HG02870 (cell line): Measurements from ENCODE around the gene LDAH.
A peak's percentile ranks its signal among the peaks of the same experiment; 100 is the strongest.

Experiments used
- ATAC-seq: cut with Tn5 transposase; IDR thresholded peaks from one replicate; pipeline ENCODE4 v1.9.1; 2021; ENCODE audit warnings: mild to moderate bottlenecking, moderate library complexity; ENCODE audit not compliant: unreplicated experiment

The LDAH gene

DNA sequence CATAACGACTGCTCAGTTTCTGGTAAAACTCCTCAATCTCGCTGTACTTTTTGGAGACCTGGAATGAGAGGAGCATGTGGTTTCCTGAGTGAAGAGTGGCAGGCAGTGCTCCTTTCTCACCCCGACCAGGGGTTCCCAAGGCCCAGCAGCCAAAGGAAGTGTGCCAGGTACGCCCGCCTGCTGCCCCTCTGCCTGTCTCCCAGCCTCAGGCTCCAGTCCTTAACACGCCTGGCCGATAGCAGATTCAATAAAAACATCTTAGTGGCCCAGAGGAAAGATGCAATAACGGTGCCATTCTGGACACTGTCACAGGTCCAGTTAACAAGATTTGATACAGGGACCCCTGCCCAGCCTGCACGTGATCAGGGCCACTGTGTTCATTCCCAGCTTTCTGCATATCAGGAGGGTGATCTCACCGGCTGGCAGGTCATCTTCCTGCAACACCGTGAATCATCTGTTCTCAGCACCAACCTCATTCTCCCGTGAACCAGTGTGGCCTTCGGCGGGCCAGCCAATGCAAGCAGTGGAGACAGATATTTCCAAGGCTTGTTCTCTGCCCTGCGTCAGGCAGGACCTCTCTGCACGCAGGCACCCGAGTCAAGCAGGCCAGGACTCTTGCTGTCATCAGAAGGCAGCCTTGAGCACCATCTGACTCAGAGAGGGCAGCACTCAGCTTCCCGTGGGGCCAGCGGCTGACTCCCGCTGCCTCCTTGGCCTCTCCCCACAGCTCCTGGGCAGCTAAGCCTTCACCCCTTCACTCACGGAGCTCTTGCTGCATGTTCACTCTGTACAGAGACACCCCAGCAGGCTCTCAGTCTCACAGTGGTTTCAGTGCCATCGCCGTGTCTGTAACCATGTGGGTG lies 181.5 kb downstream of the LDAH start:
- no peak for ATAC-seq

DNA sequence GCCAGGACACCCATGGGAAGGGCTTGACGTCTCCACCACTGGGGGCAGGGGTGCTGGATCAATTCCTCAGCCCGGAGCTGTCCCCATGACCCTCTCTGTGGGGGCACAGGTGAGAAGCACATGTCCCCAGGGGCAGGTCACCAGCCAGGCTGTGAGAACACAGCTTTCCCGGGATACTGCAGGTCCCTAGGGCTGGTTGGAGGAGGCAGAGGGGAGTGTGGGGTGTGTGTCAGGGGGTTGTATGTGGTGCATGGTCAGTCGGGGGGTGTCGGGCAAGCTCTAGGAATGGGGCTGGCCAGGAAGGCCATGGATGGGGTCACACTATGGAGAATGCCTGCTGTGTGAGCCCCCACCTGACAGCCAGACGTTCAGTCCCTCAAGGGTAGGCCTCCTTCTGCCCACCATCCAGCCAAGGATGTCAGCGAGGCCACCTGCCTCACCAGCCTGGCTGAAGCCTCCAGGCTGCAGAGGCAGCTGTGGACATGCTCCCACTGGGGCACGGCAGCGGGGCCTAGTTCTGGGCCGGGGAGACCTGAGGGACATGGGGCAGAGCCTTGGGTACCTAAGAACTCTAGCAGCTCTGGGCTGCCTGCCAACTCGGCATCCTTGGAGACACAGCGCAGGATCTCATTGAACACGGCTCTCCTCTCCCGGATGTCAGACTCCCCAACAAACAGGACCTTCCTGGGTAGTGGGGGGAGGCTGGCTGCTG lies 182.3 kb downstream of the LDAH start:
- no peak for ATAC-seq

DNA sequence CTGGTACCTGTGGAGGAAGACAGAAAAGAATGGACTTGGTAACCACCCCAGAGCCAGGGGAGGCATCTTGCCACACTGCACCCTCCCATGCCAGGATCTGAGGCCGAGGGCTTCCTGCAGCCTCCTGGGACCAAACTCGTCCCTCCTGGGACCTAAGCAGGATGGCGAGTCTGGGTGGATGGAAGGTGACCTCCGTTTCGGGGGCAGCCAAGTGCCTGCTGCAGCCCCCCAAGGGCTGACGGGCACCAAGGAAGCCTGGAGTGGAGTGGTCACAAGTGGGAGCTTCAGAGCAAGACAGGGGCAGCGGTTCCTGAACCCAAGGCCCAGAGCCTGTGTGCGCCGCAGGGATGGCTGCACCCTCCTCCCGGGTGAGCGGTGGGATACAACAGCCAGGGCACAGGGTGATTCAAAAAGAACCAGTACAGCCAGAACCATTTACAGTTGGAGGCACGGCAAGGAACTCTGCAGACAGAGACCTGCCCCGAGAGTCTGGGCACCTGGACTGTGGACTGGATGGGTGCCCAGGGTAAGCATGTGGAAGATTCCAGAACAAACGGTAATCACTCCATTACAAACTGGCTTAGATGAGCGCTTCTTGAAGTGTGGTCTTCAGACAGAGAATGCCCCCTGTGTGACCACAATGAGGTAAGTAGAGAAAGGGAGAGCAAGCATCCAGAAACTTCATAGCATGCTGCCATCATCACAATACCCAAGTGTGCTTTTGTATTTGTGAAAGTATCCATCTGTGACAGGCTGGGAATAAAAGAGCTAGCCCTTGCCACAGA lies 184.1 kb downstream of the LDAH start:
- ATAC-seq = no peak

DNA sequence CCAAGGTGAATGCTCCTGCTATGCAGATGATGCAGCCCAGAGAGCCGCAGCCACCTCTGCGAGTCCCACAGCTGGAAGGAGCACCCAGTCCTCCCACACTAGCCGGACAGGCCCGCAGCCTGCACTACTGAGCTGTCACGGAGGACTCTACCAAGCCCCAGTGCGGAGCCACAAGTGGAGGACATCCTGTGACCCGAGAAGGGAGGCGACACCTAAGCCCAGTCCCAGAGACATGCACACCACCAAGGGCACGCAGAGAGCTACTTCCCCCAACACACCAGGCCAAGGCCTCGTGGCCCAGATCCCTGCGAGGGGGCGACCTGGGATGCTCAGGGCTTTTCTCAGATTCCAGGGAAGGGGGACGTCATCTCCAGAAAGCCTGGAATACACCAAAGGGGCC lies 184.9 kb downstream of the LDAH start:
- no peak for ATAC-seq

DNA sequence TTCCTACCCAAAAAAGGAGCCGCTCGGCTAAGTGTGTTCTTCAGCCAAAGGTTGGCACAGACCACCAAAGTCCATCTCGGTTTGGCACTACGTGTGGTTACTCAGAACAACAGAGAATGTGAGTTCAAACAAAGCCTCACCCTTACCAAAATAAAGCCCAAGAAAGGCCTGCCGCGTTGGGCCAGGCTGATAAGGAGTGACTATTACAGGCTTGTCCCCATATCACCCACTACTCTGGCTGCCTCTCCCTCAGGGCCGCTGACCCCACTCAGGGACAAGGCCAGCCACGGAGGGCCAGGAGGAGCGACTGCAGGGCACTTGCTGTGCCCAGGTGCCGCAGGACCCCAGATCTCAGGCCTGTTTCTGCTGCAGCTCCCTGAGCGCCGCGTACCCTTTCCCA lies 185.8 kb downstream of the LDAH start:
- no peak for ATAC-seq

DNA sequence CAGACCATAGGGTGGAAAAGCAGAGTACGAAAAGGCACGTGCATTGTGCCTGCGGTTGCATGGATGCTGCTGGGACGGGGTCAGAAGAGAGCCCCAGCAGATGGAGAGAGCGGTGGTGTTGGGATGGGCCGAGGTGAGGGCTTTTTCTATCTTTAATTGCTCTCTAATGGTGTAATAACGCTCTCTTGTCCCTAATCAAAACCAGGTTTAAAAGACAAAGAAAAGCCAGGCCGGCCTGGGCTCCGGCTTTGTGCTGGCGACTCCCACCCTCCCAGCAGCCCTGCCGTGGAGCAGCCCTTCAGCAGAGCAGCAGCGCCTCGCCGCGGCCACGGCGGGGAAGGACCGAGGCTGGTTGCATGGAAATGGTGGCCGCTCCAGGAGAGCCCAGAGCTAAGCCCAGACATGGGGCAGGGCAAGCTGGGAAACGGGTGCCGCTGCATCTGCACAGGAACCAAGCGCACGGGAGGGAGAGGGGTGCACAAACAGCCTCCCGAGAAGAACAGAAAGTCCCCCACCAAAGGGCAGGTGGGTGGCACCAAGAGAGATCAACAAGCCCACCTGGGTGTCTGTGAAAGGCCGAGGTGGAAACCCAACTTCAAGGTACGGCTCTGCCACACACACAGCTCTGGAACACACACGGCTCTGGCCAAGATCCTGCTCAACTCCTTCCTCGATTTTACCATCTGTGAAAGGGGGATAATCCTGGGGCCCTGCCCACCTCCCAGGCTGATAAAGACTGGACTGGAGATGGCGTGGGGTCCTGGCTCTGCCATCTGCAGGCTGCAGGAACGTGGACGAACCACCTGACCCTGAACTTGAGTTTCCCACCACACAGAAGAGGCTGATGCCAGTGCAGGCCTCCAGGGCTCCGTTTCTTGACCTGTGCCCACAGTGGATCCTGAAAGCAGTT lies 187.0 kb downstream of the LDAH start:
- ATAC-seq = peak; percentile 60

DNA sequence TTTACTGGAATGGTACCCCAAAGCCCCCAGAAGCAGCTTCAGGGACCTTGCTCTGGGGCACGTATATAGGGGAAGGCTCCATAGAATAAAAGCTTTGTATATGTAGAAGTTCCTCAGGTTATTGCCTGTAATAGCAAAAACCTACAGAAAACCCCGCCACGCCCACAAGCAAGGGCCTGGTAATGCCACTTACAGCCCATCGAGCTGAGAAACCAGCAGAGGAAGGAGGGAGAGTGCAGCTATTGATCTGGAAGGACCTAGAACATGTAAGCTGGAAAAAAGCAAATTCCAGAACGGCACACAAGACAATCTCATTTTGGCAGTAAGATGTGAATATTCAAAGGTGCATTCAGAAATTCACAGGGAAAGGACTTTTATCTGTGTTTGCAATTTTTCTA lies 187.8 kb downstream of the LDAH start:
- no peak for ATAC-seq

DNA sequence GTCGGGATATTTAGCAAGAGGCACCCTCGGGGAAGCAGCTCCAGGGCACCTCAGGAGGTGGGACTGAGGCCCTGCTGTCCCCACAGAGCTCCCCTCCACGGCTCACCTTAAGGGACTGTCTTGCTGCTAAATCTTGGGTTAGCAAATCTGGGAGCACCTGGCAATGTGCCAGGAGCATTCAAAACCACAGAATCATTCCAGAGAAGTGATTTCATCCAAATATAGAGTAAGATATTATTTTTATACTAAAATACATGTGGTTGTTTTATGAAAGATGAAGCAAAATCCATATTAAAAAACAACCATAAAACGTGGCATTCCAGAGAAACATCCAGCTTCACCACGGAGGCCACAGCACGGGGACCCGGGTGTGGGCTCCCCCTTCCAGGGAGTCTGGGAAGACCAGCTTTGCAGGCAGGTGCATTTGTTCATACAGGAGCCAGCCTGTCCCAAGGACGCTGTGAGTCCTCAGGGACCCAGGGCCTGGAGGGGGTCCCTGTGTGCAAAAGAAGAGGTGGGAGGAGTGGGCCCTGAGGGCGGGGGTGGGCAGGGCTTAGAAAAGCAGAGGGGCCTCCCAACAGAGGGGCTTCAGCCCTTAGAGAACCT lies 188.3 kb downstream of the LDAH start:
- ATAC-seq = no peak
